Endometrium (tissue), 2 donors: ENCODE measurements around the gene TULP1.
"Not testable (repeated sequence)": the region's sequence is repeated elsewhere in the genome, so short reads cannot be mapped to it uniquely, and the experiment has no call there.

ENCODE experiments used
- FAIRE-seq: peaks from 2 replicates; lab custom pipeline; 2012; peaks lifted over from hg19 to GRCh38; lab: Jason Lieb, UNC
- donor health status: control.
- donor health status: control.

Gene TULP1

DNA sequence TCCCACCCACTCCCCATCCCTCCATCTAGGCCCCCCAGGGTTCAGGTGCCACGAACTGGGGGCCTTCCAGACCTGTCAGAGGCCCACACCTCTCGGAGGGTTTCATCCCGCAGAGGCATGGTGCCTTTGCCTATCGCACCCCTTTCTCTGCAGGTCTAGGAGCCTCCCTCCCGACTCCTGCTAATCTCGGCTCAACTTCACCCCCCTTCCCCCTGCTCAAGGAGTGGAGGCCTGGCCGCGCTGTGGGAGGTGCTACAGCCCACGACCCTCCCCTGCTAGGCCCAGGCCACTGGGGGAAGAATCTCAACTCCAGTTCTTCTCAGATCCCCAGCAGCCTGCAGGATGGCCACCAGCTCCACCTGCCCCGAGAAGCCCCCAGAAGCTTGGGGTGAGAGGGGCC, at the start of gene TULP1:
Gene TULP1, minus strand, starts transcription at position 157 of the 400 bp plus-strand sequence. Its CDS starts 38 bp downstream, at position 119.
- no peak for FAIRE-seq

DNA sequence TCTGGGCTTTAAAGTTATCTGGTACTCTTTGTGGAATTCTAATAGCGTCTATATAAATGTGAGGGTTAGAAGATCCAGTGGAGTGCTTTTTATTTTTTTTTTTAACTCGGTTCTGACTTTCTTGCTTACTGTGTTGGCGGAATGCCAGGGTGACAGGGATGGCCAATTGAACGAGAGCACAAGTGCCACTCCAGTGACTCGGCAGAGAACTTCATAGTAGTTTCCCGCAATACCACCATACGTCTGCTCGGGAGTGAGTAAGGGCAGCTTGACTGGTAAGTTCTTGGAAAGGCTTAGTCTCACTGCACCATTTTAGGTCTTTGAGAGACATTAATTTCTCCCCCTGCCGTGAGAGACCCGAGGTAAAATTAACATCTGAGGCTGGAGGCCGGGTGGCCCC, 49.4 kb upstream of the TULP1 start:
- no peak for FAIRE-seq

DNA sequence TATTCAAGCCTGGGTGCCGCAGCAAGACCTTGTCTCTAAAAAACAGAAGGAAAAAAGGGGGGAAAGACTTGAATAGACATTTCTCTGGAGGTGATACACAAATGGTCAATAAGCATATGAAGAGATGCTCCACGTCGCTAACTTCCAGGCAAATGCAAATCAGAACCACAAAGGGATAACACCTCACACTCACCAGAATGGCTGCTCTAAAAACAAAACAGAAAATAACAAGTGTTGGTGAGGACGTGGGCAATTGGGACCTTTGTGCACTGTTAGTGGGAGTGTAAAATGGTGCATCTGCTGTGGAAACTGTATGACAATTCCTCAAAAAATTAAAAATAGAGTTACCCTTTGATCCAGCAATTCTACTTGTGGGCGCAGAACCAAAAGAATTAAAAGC, 48.4 kb upstream of the TULP1 start:
- no peak for FAIRE-seq

DNA sequence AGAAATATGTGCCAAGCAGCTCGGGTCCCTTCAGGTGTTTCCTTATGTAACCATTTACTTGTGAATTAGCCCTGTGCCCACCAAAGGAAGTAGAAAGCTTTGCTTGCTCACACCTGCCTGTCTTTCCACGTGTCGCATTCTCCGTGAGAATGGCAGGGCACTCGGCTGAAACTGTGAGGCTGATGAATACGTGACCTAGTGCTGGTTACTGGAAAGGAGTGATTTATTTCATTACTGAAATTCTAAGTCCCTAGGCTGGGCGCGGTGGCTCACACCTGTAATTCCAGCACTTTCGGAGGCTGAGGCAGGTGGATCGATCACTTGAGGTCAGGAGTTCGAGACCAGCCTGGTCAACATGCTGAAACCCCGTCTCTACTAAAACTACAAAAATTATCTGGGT, 45.9 kb upstream of the TULP1 start:
- FAIRE-seq: no peak

DNA sequence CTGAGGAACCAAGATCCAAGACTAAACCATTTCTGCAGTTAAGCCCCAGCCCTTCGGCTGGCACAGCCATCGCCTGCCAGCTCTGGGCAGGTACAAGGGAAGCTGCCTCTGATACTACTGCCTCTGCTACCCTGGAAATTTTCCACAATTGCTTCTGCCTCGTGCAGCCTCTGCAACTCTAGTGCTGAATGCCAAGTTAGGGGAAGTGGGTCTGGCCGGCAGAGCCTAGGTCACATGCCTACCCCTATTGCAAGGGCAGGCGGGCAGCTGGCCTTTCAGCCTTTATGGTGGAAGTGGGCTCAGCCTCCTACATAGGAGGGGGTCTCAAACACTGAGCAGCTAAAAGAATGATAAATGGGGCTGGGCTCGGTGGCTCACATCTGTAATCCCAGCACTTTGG, 44.5 kb upstream of the TULP1 start:
- FAIRE-seq: no peak

DNA sequence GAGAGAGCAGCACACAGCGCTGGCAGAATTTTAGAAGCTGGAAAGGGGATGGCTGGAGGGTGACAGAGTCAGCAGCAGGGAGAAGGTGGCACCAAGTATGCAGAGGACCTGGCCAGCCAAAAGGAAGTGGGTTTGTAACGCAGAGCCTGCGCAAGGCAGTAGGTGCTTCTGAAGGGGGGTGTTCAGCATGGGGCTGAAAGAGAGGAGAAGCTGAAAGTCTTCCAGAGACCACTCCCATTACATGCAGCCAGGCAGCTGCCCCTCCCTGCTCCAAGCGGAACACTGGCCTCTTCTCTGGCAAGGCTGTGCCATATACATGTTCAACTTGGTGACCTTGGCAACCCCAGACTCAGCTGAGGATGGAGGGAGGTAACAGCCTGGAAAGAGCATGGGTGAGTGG, 42.1 kb upstream of the TULP1 start:
- FAIRE-seq: no peak

DNA sequence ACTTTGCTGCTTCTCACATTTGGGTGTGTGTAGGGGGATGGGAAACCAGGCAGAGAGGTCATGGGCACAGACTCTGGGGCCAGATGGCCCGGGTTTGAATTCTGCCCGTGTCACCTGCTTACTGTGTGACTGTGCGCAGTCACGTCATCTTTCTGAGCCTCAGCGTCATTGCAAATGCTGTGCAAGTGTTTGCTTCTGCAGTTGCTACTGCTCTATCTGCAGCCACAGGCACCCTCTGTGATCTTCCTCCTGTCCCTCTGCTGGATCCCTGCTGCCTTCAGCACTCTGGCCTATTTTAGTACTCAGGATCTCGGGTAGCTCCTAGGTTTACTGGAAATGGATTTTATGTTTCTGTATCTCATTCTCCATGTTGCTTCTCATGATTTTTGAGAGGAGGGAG, 40.6 kb upstream of the TULP1 start:
- FAIRE-seq: no peak

DNA sequence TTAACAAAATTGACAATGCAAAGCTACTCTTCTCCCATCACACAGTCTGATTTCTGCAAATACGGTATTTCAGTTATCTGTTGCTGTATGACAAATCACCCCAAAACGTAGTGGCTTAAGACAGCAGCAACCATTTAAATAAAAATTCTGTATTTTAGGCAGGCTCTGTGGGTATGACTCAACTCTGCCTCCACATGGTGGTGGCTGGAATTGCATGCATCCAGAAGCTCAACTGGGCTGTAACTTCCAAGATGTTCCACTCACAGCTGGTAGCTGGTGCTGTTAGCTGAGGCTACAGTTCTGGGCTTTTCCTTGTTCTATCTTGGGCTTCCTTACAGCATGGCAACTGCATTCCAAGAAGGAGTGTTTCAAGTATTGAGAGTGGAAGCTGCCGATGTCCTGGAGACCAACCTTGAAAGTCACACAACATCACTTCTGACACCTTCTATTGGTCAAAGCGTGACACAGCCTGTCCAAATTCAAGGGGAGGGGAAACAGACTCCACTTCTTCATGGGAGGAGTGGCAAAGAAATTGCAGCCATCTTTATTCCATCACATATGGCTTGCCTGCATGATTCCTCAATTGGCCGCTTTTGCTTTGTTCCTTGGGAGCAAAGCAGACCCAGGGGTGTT, 39.7 kb upstream of the TULP1 start:
- no peak for FAIRE-seq

DNA sequence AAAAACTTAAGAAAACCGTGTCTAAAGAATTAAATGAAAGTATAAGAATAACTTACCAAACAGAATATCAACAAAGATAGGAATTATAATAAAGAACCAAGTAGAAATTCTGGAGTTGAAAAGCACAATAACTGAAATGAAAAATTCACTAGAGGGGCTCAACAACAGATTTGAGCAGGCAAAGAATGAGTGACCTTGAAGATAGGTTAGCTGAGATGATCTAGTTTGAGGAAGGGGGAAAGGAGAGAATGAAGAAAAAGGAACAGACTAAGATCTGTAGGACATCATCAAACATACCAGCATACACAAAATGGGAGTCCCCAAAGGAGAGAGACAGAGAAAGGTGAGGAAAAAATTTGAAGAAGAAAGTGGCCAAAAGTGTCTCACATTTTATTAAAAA, 37.7 kb upstream of the TULP1 start:
- FAIRE-seq: no peak

DNA sequence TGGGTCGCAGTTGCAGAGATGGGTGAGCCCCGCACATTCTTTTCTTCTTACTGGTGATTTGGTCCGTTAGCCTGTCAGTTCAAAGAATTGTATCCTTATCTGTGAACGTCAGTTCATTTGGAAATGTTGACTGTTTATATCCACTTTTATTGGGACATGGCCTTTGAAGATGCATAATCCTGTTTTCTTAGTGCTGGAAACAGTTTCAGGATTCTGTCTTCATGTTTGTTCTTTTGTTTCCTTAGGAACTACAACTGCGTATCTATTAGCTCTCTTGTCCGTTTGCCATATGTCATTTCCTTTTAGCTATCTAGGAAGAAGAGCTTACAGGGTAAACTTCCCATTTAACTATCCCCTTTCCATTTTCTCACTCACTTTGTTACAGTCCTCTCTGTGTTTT, 35.0 kb upstream of the TULP1 start:
- FAIRE-seq: no peak

DNA sequence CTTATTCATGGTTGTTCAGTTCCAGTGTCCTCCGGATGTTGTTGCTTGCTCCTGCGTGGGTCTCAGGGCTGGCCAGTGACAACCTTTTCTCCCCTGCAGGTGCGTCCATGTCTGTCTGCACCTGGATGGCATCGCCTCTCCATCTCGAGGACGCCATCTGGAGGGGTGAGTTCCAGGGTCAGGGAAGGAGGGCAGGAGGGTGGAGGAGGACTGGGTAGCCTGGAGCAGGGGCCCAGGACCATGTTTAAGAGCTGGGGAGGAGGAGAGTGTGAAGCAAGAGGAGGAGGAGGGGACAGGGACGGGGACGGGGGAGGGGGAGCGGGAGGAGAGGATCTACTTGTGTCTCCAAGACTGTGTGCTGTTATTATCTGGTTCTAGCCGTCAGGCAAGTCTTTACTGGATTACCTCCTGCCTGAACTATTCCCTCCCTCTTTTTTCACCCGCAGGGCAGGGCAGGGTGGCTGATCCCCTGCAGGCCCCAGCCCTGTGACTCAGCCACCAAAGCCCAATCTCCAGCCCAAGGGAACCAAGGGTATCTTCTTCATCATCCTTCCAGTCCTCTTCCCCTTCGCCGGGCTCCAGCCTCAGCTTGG, 32.2 kb upstream of the TULP1 start:
- FAIRE-seq: no peak

DNA sequence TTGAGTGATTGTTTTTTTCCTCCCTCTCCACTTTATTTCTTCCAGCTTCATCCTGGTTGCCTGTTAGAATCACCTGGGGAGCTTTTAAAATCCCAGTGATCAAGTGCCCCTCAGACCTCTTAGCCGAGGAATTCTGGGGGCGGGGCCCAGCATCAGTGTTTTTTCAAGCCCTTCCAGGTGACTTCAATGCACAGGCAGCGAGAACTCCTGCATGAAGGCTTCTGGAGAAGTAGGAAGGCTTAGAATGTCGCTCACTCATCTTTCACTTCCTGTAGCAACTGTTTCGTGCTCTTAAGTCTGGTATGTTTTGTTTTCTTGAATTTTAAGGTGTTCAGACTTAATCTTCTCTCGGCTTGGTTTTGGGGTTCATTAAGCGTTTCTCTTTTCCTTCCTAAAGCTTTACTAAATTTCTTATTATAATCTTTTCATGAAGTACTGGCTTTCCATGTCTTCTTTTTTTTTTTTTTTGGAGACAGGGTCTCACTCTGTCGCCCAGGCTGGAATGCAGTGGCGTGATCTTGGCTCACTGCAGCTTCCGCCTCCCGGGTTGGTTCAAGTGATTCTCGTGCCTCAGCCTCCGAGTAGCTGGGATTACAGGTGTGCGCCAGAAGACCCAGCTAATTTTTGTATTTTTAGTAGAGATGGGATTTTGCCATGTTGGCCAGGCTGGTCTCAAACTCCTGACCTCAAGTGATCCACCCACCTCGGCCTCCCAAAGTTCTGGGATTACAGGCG, 30.9 kb upstream of the TULP1 start:
- FAIRE-seq: no peak

DNA sequence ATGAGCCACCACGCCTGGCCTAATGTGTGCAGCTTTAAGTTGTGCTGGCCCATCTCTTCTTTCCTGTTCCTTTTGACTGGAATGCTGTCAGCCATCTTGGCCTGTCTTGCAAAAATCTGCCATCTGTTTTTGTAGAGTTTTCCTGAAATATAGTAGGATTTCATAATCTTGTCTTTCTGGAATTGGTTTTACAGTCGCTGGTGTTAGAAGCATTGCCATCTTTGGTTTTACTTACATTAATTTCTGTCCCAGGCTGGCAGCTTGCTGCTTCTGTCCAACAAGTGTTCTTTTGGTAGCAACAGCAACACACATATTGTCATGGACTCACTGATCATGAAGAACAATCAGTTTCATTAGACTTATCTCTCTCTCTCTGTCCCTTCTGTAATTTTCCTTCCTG, 29.1 kb upstream of the TULP1 start:
- no peak for FAIRE-seq

DNA sequence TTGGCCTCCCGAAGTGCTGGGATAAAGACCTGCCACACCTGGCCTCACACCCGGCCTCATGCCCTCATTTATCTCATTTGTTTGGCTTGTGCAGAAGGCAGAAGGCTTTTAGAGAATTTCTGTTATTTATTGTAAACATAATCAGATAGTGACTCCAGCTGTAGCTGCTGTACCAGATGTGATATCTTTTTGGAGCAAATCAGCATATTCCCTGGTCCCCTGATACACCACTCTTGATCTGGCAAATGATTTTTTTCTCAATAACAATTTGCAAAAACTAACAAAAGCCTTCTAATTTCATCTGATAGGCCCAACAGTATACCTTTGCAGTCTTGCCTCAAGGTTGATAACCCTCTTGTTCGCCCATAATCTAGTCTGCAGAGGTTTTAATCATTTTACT, 26.5 kb upstream of the TULP1 start:
- FAIRE-seq: no peak

DNA sequence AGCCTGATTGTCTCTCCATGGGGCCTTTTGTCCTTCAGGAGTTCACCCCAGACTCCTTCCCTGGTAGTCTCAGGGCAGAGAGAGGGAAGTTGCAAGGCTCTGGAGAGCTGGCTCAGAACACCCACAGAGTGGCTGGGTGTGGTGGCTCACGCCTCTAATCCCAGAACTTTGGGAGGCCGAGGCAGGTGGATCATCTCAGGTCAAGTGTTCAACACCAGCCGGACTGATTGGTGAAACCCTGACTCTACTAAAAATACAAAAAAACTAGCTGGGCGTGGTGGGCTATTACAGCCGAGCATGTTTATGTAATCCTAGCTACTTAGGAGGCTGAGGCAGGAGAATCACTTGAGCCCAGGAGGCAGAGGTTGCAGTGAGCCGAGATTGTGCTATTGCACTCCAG, 23.2 kb upstream of the TULP1 start:
- not testable (repeated sequence) for FAIRE-seq

DNA sequence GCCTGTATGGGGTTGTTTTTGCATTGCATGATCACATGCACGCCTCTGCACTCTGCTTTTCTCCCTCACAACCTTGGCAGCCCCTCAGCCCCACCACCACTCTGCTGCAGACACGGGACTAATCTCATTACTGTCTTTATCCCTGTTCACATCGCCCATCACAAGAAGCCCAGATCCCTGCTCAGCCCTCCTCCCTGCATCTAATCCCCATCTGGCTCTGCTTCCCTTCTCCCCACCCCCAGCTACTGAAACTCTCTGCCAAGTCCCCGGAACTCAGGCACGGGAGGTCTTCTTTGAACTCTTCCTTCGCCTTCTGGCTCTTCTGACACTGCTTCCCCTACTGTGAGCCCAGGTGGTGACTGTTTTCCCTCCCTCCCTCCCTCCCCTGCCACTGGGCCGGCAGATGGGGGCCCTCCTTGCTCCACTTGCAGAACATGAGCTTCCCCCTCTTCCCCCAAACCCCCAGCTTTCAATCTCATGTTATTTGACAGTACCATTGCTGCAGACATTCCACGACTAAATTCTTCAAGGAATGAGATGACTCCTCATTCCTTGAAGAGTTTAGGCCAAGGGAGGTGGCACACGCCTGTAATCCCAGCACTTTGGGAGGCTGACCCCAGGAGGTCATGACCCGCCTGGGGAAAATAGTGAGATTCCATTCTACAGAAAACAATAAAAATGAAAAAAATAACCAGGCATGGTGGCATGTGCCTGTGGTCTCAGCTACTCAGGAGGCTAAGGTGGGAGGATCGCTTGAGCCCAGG, 21.9 kb upstream of the TULP1 start:
- FAIRE-seq: no peak

DNA sequence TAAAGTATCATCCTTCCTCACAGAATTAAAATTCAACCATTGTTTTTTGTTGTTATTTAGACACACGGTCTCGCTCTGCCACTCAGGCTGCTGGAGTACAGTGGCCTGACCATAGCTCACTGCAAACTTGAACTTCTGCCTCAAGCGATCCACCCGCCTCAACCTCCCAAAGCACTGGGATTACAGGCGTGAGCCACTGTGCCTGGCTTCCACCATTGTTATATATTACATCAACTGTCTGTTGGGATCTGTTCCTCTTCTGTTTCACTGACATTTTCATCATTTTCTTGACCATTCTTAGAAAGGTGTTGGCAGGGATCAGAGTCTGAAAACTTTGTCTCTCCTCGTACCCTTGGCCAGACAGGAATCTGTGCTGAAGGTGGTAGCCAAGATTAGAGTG, 21.3 kb upstream of the TULP1 start:
- FAIRE-seq: no peak

DNA sequence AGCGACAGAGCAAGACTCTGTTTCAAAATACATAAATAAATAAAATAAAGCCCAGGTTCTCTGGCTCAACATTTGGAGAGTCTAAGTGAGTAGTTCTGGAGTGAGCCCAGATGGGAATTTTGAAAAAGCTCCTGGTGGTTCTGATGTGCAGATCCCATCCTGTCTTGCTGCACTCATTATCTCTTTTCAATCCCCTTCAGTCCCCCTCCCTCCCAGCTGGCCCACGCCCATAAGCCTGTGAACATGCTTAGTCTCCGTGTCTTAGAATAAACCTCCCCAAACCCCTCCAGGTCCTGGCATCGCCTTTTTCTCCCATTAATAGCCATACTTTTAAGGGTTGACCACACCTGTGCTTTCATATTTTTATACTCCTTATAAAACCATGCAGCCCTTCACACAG, 19.4 kb upstream of the TULP1 start:
- FAIRE-seq: no peak

DNA sequence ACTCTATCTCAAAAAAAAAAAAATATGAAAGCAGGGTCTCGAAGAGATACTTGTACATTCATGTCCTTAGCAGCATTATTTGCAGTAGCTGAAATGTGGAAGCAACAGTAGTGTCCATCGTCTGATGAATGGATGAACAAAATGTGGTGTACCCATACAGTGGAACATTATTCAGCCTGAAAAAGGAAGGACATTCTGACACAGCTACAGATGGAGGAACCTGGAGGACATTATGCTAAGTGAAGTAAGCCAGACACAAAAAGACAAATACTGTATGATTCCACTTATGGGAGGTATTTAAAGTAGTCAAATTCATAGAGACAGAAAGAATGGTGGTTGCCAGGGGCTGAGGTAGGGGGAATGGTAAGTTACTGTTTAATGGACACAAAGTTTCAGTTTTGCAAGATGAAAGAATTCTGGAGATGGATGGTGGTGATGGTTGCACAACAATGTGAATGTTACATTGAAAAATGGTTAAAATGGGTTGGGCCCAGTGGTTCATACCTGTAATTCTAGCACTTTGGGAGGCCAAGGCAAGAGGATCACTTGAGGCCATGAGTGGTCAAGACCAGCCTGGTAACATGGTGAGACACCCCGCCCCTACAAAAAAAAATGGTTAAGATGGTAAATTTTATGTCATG, 11.8 kb upstream of the TULP1 start:
- FAIRE-seq: no peak

DNA sequence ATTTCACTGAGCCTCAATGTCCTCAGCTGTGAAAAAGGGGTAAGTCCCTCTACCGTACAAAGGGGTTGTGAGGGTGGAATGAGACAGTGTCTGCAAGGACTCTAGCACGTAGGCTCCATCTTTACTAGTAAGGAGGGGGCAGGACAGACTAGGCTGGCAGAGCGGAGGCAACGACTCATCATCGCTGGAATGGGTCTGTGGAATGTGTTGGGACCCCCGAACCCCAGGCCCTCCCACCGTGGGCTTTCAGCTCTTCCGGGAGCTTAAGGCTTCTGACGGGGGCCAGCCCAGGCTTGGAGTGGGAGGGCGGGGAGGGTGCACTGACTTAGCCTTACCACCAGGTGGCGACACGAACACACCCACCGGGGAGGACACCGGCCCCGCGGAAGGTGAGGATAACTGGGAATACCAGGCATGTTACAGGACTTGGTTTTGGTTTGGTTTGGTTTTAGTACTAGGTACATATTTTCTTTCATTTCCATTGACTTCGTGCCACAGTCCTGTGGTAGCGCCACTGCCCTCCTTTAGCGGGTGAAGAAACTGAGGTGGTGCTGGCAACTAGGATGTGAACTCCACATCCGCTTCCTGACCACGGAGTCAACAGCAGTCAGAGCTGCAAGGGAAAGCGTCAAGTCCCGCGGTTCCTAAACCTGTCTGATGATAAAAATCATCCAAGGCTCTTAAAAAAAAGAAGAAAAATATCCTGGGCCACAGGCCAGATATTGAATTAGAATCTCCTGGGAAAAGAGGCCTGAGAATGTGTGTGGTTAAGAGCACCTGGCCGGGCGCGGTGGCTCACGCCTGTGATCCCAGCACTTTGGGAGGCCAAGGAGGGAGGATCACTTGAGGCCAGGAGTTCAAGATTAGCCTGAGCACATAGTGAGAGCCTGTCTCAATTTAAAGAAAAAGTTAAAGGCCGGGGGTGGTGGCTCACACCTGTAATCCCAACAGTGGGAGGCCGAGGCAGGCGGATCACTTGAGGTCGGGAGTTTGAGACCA, 10.3 kb upstream of the TULP1 start:
- FAIRE-seq: no peak

DNA sequence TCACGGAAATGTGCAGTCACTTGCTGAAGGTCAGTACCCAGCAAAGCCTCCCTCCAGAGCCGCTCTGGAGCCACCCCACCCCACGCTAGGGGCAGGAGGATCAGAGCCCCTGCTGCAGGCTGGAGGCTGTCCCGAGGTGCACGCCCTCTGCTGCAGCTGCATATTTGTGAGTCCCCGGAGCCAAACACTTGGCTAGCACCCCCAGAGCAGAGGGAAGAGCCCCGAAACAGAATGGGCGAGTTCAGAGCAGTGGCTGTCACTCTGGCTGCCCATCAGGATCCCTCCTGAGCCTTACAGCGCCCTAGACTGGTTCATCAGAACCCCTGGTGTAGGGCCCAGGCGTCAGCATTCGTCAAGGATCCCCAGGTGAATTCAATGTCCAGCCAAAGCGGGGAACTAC, 9.5 kb upstream of the TULP1 start:
- no peak for FAIRE-seq
